Measurements from ENCODE around the gene WDR89. TPM values are rescaled to one million over a fixed set of nuclear protein-coding genes. Genes with fewer than 3 reads are reported as not detected.

WDR89 gene
- 5.5 and 8.7 TPM in 2 replicates for total RNA-seq

GRCh38 chr14:63641473-63642228 is at the start of gene WDR89:
Gene WDR89, minus strand, starts transcription at chr14:63641871. Its CDS starts 41,929 bp downstream, at chr14:63599942.

Other genes starting within 250 kb of the WDR89 start
- 9.8 and 12.8 TPM in 2 replicates for gene PPP2R5E, start 98.5 kb downstream of the WDR89 start, total RNA-seq
- 14.7 and 19.0 TPM in 2 replicates for gene SGPP1, start 86.2 kb upstream of the WDR89 start, total RNA-seq
- 7.9 and 8.4 TPM in 2 replicates for gene SYNE2, start 211.1 kb upstream of the WDR89 start, total RNA-seq